H1 (cell line): ENCODE data around the gene NUBPL. TPM values are rescaled to one million over a fixed set of nuclear protein-coding genes. Genes with fewer than 3 reads are reported as not detected.

Experiments
- BRCA1 ChIP-seq: IDR thresholded peaks from 2 replicates; pipeline ENCODE4 v1.6.1; 2012; ENCODE audit warnings: low read depth, low read length, improper control_type of control experiment
- CHD1 ChIP-seq: IDR thresholded peaks from 2 replicates; pipeline ENCODE4 v1.6.1; 2012; ENCODE audit warnings: low read depth, low read length, improper control_type of control experiment
- CREB1 ChIP-seq: IDR thresholded peaks from 2 replicates; pipeline ENCODE4 v1.6.1; 2012; ENCODE audit warnings: inconsistent platforms
- FOSL1 ChIP-seq: IDR thresholded peaks from 2 replicates; pipeline ENCODE4 v1.6.1; 2011; ENCODE audit warnings: mild to moderate bottlenecking, low read depth, low read length, moderate library complexity; ENCODE audit not compliant: insufficient read depth
- TAF1 ChIP-seq: IDR thresholded peaks from 2 replicates; pipeline ENCODE4 v1.6.1; 2011; ENCODE audit warnings: mild to moderate bottlenecking, low read depth, low read length
- polyA plus RNA-seq, 7 experiments: library from polyadenylated mRNA; depleted of rRNA in 3 of 7; stranded (reverse) in 5 of 7; unstranded in 2 of 7; fragments of >200 nt in 5 of 7; fragments of 200-250 nt in 2 of 7; gene quantifications; 1 replicate in 5 of 7; 2 replicates in 1 of 7; 4 replicates in 1 of 7; pipeline versions ENCODE4 v1.2.1 to v1.2.3, GENCODE V29; 2011 to 2013; ENCODE audit warnings: missing spikeins in 2 of 7, mixed read lengths in 2 of 7
- total RNA-seq: library from RNA; stranded (reverse); fragmentation: NEBNext Ultra II Directional; extraction: Animal tissue kit (Norgen Biotek cat#: 25700); gene quantifications from 2 replicates; pipeline ENCODE4 v1.2.1, GENCODE V29; 2021
- TF ChIP-seq, protein P1 (sequence below): IDR thresholded peaks from 2 replicates; pipeline ENCODE4 v1.6.1; 2012; ENCODE audit warnings: inconsistent platforms
- TF ChIP-seq, protein P2 (sequence below): IDR thresholded peaks from 2 replicates; pipeline ENCODE4 v1.6.1; 2012; ENCODE audit warnings: low read length, inconsistent platforms
- TF ChIP-seq, protein P3 (sequence below): IDR thresholded peaks from 2 replicates; pipeline ENCODE4 v1.6.1; 2011; ENCODE audit warnings: low read depth, mild to moderate bottlenecking, low read length; ENCODE audit not compliant: insufficient read depth

Gene NUBPL
- total and polyA plus RNA-seq, 2 of the 8 experiments (the other 6 are each of a cell fraction or from before 2014, with no cell fraction given), result 1.6 to 6.8 TPM

DNA sequence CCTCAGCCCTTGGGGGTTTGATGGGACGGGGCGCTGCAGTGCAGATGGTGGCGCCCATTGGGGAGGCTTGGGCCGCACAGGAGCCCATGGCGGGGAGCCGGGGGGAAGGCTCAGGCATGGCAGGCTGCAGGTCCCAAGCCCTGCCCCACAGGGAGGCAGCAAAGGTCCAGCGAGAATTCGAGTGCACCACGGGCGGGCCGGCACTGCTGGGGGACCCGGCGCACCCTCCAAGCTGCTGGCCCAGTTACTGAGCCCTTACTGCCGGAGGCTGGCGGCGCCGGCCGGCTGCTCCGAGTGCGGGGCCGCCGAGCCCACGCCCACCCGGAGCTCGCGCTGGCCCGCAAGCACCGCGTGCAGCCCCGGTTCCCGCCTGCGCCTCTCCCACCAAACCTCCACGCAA is 34.1 kb upstream of the NUBPL start (continued):
- TF ChIP-seq, protein P1, sequence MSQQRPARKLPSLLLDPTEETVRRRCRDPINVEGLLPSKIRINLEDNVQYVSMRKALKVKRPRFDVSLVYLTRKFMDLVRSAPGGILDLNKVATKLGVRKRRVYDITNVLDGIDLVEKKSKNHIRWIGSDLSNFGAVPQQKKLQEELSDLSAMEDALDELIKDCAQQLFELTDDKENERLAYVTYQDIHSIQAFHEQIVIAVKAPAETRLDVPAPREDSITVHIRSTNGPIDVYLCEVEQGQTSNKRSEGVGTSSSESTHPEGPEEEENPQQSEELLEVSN, result no peak
- TF ChIP-seq CREB1, result no peak
- TF ChIP-seq, protein P2, sequence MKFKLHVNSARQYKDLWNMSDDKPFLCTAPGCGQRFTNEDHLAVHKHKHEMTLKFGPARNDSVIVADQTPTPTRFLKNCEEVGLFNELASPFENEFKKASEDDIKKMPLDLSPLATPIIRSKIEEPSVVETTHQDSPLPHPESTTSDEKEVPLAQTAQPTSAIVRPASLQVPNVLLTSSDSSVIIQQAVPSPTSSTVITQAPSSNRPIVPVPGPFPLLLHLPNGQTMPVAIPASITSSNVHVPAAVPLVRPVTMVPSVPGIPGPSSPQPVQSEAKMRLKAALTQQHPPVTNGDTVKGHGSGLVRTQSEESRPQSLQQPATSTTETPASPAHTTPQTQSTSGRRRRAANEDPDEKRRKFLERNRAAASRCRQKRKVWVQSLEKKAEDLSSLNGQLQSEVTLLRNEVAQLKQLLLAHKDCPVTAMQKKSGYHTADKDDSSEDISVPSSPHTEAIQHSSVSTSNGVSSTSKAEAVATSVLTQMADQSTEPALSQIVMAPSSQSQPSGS, result no peak
- TF ChIP-seq BRCA1, result no peak
- no peak for TF ChIP-seq TAF1
- TF ChIP-seq FOSL1, result no peak
- TF ChIP-seq CHD1, result no peak
- TF ChIP-seq, protein P3, sequence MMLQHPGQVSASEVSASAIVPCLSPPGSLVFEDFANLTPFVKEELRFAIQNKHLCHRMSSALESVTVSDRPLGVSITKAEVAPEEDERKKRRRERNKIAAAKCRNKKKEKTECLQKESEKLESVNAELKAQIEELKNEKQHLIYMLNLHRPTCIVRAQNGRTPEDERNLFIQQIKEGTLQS, result no peak
